GM12878 (cell line): Measurements from ENCODE around the gene UBE3B.

Source experiments
- CHD2 ChIP-seq: IDR thresholded peaks from 2 replicates; pipeline ENCODE4 v1.6.1; 2011; ENCODE audit warnings: low read depth, low read length, improper control_type of control experiment, borderline replicate concordance
- CTCF ChIP-seq, 3 experiments: IDR thresholded peaks in 2 of 3; conservative IDR thresholded peaks in 1 of 3; 2 replicates each; pipeline ENCODE4 v1.5.1; 2011; ENCODE audit warnings: low read depth in 3 of 3, low read length in 3 of 3, mild to moderate bottlenecking in 3 of 3, control low read depth in 2 of 3, moderate library complexity in 2 of 3, inconsistent platforms in 1 of 3, mixed read lengths in 1 of 3; ENCODE audit not compliant: control insufficient read depth in 2 of 3, insufficient read depth in 1 of 3; ENCODE audit errors: extremely low read depth in 1 of 3
- POLR2AphosphoS5 ChIP-seq: IDR thresholded peaks from 2 replicates; pipeline ENCODE4 v1.6.1; 2011; ENCODE audit warnings: mild to moderate bottlenecking, low read length, inconsistent platforms

- TF ChIP-seq CTCF (IDR thresholded peaks at IDR 0.05 in 2 of 3, conservative IDR thresholded peaks at IDR 0.05 in 1 of 3; ENCODE audit: control insufficient read depth in 2 of 3, extremely low read depth in 1 of 3, insufficient read depth in 1 of 3, low read depth in 3 of 3, low read length in 3 of 3) (no peak), CHD2 (no peak), POLR2AphosphoS5 (no peak)
These were observed 75.5 kb downstream of the UBE3B start for GRCh38 chr12:109552971-109553370.
